ENCODE measurements around the gene HECTD3. TPM values are rescaled to one million over a fixed set of nuclear protein-coding genes. Genes with fewer than 3 reads are reported as not detected.
"Not testable (repeated sequence)": the region's sequence is repeated elsewhere in the genome, so short reads cannot be mapped to it uniquely, and the experiment has no call there.

Gene HECTD3
- total and polyA plus RNA-seq, 4 donors, result 21.9 to 46.7 (median 31.0) TPM

DNA sequence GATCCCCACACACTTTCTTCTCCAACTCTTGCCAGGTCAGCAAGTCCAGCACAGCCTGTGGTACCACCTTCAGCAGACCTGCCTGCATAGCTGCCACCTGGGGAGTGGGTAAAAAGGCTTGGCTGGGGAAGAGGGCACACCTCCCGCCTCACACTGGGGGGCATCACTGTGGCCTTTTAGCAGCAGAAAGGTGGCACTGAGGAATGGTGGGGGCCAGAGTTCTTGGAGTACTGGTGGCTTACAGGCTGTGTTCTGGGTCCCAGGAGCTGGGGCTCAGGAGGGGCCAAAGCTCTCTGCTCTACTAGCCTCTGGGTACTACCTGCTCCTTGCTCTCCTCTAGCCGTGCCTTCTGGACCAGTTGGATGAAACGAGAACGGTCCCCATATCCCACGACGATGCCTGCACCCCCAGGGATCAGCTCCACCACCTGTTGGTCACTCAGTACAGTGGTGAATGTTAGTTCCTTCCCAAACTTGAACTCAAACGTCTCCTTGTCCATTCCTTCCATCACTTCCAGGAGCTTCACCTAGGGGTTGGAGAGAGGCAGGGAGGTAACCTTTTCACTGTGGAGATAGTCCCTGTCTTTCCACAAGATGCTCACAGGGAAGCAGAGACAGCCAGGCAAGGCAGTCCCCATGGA is 6.7 kb downstream of the HECTD3 start:
- no peaks in the 10 kb centered on the region for H3K9me3 ChIP-seq (ENCODE audit: control insufficient read depth in 4 of 4, insufficient read depth in 3 of 4, low read length in 3 of 4)
- DNase-seq (no peak), ATAC-seq (ENCODE audit: insufficient read depth, low FRiP score) (no peak)
- peaks cover 0 to 2% (median 0%) of the 10 kb centered on the region in 5 donors for H3K4me1 ChIP-seq (ENCODE audit: control insufficient read depth in 5 of 5, insufficient read depth in 5 of 5, low read length in 5 of 5)
- H3K27me3 ChIP-seq (ENCODE audit: control insufficient read depth in 3 of 3, insufficient read depth in 3 of 3, low read length in 2 of 3), result no peaks in the 10 kb centered on the region
- H3K4me3 ChIP-seq, result no peak overlapping the region
- H3K36me3 ChIP-seq (ENCODE audit: control insufficient read depth in 4 of 4, insufficient read depth in 4 of 4, low read length in 4 of 4), result peaks cover 32 to 73% (median 42%) of the 10 kb centered on the region in 4 donors
- H3K9ac ChIP-seq (ENCODE audit: insufficient read depth in 1 of 2, low read length in 2 of 2), result no peak overlapping the region
- WGBS, 2 donors, result 90 to 93% methylated on average over 7 of the region's 7 CpGs
- no peak overlapping the region for H3K27ac ChIP-seq (ENCODE audit: low read depth in 1 of 2, low read length in 1 of 2)
- TF ChIP-seq, protein P1, sequence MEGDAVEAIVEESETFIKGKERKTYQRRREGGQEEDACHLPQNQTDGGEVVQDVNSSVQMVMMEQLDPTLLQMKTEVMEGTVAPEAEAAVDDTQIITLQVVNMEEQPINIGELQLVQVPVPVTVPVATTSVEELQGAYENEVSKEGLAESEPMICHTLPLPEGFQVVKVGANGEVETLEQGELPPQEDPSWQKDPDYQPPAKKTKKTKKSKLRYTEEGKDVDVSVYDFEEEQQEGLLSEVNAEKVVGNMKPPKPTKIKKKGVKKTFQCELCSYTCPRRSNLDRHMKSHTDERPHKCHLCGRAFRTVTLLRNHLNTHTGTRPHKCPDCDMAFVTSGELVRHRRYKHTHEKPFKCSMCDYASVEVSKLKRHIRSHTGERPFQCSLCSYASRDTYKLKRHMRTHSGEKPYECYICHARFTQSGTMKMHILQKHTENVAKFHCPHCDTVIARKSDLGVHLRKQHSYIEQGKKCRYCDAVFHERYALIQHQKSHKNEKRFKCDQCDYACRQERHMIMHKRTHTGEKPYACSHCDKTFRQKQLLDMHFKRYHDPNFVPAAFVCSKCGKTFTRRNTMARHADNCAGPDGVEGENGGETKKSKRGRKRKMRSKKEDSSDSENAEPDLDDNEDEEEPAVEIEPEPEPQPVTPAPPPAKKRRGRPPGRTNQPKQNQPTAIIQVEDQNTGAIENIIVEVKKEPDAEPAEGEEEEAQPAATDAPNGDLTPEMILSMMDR (IDR thresholded peaks at IDR 0.05; ENCODE audit: control extremely low read depth, extremely low read depth), result no peak

DNA sequence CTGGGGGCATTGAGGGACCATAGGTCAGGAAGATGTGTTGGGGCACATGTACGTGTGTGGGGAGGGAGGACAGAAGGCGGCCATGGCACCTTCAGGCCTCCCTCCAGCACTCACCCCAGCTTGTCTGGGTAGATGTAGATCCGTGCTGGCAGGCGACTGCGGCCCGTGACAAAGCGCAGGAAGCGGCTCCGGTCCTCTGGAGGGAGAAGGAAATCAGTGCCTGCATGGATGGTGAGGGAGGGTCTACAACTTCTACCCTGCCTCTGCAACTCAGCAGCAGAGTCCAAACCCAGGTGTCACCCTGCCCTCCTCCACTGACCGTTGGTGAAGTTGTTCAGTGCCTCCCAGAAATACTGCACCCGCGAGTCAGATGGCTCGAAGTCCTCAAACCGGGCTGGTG is 7.4 kb downstream of the HECTD3 start:
- Histone ChIP-seq H3K9me3 (ENCODE audit: control insufficient read depth in 4 of 4, insufficient read depth in 3 of 4, low read length in 3 of 4) (no peaks in the 10 kb centered on the region), H3K27ac (ENCODE audit: low read depth in 1 of 2, low read length in 1 of 2) (no peak overlapping the region), H3K36me3 (ENCODE audit: control insufficient read depth in 4 of 4, insufficient read depth in 4 of 4, low read length in 4 of 4) (peaks cover 25 to 66% (median 38%) of the 10 kb centered on the region in 4 donors), H3K9ac (ENCODE audit: insufficient read depth in 1 of 2, low read length in 2 of 2) (no peak overlapping the region), H3K4me3 (no peak overlapping the region), H3K27me3 (ENCODE audit: control insufficient read depth in 3 of 3, insufficient read depth in 3 of 3, low read length in 2 of 3) (no peaks in the 10 kb centered on the region), H3K4me1 (ENCODE audit: control insufficient read depth in 5 of 5, insufficient read depth in 5 of 5, low read length in 5 of 5) (peaks cover 0 to 2% (median 0%) of the 10 kb centered on the region in 5 donors)
- WGBS, 2 donors, result 93% methylated on average over 14 of the region's 14 CpGs
- ATAC-seq (ENCODE audit: insufficient read depth, low FRiP score) (no peak), DNase-seq (no peak)
- TF ChIP-seq, protein P1 (IDR thresholded peaks at IDR 0.05; ENCODE audit: control extremely low read depth, extremely low read depth), result no peak

DNA sequence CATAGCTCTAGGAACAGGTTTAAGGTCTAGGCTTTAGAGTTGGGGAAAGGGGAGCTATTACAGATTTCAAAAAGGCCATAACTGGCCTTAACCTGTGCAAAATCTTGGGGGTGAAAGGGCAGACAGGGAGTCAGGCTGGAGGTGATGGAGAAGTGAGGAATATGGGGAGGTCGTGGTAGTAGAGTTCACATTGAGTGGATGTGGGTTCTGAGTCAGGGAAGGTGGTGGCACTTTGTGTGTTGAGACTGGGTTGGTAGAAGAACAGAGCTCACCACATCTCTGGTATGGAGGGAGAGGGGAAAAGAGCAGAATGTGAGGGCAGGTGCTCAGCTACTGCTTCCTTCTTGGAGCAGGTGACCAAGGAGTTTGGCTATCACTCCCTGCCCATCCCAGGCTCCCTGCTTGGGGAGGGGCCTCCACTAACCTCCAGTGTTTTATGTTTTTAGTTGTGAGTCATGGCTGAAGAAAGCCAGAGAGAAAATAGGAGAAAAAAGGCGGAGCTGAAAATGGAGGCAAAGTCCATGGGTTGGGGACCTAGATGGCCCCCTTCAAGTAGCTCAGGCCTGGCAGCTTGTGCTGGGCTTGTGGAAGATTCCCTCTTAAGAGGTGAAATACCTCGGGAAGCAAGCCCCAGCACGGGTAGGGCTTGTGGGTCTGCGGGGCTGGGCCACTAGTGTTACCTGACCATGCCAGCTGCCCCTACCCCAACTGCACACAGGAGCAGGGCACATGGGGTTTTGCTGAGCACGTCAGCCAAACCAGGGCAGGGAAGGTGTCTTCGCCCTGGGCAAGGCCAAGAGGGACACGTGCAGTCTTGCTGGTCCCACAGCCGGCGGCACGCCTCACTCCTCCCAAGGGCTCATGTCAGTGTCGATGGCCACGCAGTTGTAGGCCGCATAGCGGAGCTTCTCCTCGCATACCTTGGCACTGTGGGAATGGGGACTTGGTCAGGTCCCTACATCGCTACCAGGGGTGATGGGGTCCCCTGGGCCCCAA is 8.2 kb downstream of the HECTD3 start:
- no peak overlapping the region for H3K9ac ChIP-seq (ENCODE audit: insufficient read depth in 1 of 2, low read length in 2 of 2)
- WGBS, 2 donors, result 93 to 94% methylated on average over 17 of the region's 17 CpGs
- H3K9me3 ChIP-seq (ENCODE audit: control insufficient read depth in 4 of 4, insufficient read depth in 3 of 4, low read length in 3 of 4), result no peaks in the 10 kb centered on the region
- DNase-seq, result no peak
- no peak for ATAC-seq (ENCODE audit: insufficient read depth, low FRiP score)
- H3K27ac ChIP-seq (ENCODE audit: low read depth in 1 of 2, low read length in 1 of 2), result no peak overlapping the region
- TF ChIP-seq, protein P1 (IDR thresholded peaks at IDR 0.05; ENCODE audit: control extremely low read depth, extremely low read depth), result no peak
- H3K4me3 ChIP-seq, result no peak overlapping the region
- H3K36me3 ChIP-seq (ENCODE audit: control insufficient read depth in 4 of 4, insufficient read depth in 4 of 4, low read length in 4 of 4), result peaks cover 17 to 58% (median 31%) of the 10 kb centered on the region in 4 donors
- H3K27me3 ChIP-seq (ENCODE audit: control insufficient read depth in 3 of 3, insufficient read depth in 3 of 3, low read length in 2 of 3), result no peaks in the 10 kb centered on the region
- H3K4me1 ChIP-seq (ENCODE audit: control insufficient read depth in 5 of 5, insufficient read depth in 5 of 5, low read length in 5 of 5), result peaks cover 0 to 2% (median 0%) of the 10 kb centered on the region in 5 donors

DNA sequence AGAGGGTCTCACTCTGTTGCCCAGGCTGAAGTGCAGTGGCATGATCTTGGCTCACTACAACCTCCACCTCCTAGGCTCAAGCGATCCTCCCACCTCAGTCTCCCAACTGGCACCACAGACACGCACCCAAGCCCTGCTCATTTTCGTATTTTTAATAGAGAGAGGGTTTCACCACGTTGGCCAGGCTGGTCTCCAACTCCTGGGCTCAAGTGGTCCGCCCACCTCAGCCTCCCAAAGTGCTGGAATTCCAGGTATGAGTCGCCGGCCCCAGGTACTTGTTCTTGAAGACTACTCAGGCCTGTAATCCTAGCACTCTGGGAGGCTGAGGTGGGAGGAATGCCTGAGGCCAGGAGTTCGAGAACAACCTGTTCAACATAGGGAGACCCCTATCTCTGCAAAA is 9.5 kb downstream of the HECTD3 start:
- H3K27ac ChIP-seq (ENCODE audit: low read depth in 1 of 2, low read length in 1 of 2), result peak overlapping the region in 1 of 2 donors; percentile 6
- H3K4me3 ChIP-seq; H3K9me3 ChIP-seq (ENCODE audit: control insufficient read depth in 4 of 4, insufficient read depth in 3 of 4, low read length in 3 of 4); H3K4me1 ChIP-seq (ENCODE audit: control insufficient read depth in 5 of 5, insufficient read depth in 5 of 5, low read length in 5 of 5); DNase-seq; ATAC-seq (ENCODE audit: insufficient read depth, low FRiP score); H3K9ac ChIP-seq (ENCODE audit: insufficient read depth in 1 of 2, low read length in 2 of 2); H3K27me3 ChIP-seq (ENCODE audit: control insufficient read depth in 3 of 3, insufficient read depth in 3 of 3, low read length in 2 of 3): not testable (repeated sequence)
- H3K36me3 ChIP-seq (ENCODE audit: control insufficient read depth in 4 of 4, insufficient read depth in 4 of 4, low read length in 4 of 4), result peaks cover 7 to 45% (median 25%) of the 10 kb centered on the region in 4 donors
- 84 to 92% methylated on average over 8 of the region's 8 CpGs for WGBS, 2 donors

Measured in lung (tissue), 12 donors.